Pancreas (tissue), 10 donors: Measurements from ENCODE around the gene LAMA4. TPM values are rescaled to one million over a fixed set of nuclear protein-coding genes. Genes with fewer than 3 reads are reported as not detected.

Experiments
- ATAC-seq, 4 donors: fragments of 200-7000 bp; cut with Tn5 transposase; one replicate each; pipeline versions ENCODE4 v1.8.0 to v1.9.1; 2020; ENCODE audit warnings: mild to moderate bottlenecking in 4 of 4, moderate library complexity in 4 of 4
- DNase-seq, 6 donors: peaks; one replicate each; pipeline ENCODE4 v3.0.0-alpha.2; 2020
- FAIRE-seq: peaks from 2 replicates; lab custom pipeline; 2012; peaks lifted over from hg19 to GRCh38; lab: Jason Lieb, UNC
- H3K27ac ChIP-seq, 4 donors: fragments of 200-600 bp; sonication (generic); 1 replicate in 3 of 4; 2 replicates in 1 of 4; pipeline versions ENCODE4 v1.5.0 to v1.8.0; 2020
- H3K27me3 ChIP-seq, 4 donors: fragments of 200-600 bp; one replicate each; pipeline ENCODE4 v1.8.0; 2021
- H3K36me3 ChIP-seq, 3 donors: fragments of 200-600 bp; sonication (generic) in 1 of 3; one replicate each; pipeline versions ENCODE4 v1.5.0 to v1.8.0; 2020 to 2021
- H3K4me1 ChIP-seq, 3 donors: fragments of 200-600 bp; one replicate each; pipeline ENCODE4 v1.8.0; 2021
- H3K4me3 ChIP-seq, 4 donors: fragments of 200-600 bp; sonication (generic) in 2 of 4; one replicate each; pipeline versions ENCODE4 v1.5.0 to v1.8.0; 2020 to 2021
- H3K9me3 ChIP-seq, 4 donors: fragments of 200-600 bp; one replicate each; pipeline ENCODE4 v1.8.0; 2021
- CTCF ChIP-seq, 4 donors: fragments of 200-600 bp; sonication (generic) in 3 of 4; IDR thresholded peaks; one replicate each; pipeline versions ENCODE4 v1.5.0 to v1.8.0; 2021; ENCODE audit warnings: antibody characterized with exemption in 4 of 4
- WGBS, 2 donors: extraction: QIAGEN DNeasy Blood & Tissue Kit; methylation state at CpG; one replicate each; pipeline ENCODE4 v1.1.7; 2013; 5-methylcytosine and 5-hydroxymethylcytosine counted together
- intact Hi-C, 3 donors: fragments of 100-400 bp; cut with DNase I; formaldehyde crosslinking; loops; one replicate each; pipeline versions ENCODE4 v1.11.1 to v1.14.2; 2022
- polyA plus RNA-seq, 2 donors: library from polyadenylated mRNA; stranded (reverse); fragments of 200-250 nt; gene quantifications; one replicate each; pipeline ENCODE4 v1.2.3, GENCODE V29; 2013
- total RNA-seq, 6 donors: library from RNA; stranded (reverse); fragmentation: NEBNext Ultra II Directional in 4 of 6; extraction: Animal tissue kit (Norgen Biotek cat#: 25700) in 4 of 6; gene quantifications; one replicate each; pipeline versions ENCODE4 v1.2.1 to v1.2.4, GENCODE V29; 2021 to 2023
- donor health status: healthy with polysubstance abuse.
- donor health status: DM: no; HTN: no; CAD: no; lungs with moderate emphysema.
- donor health status: DM: no; HTN: no; CAD: no.
- donor health status: control.
- donor health status: control.
- donor health status: Bipolar disorder and iron deficiency.
- donor health status: DM: yes; HTN: yes; CAD: no.
- donor health status: DM: no; HTN: no; CAD: no.
- donor health status: DM: no; HTN: no; CAD: no.
- donor health status: DM: yes; HTN: yes; CAD: no.

LAMA4 gene
- total and polyA plus RNA-seq, 8 donors, result 1.3 to 14.0 (median 4.3) TPM

- DNase-seq (no peak), FAIRE-seq (no peak), ATAC-seq (no peak)
- no peaks in the 10 kb centered on the region for H3K9me3 ChIP-seq
- no peak for TF ChIP-seq CTCF (IDR thresholded peaks at IDR 0.05)
- 73 to 74% methylated on average over 2 of the region's 2 CpGs for WGBS, 2 donors
- no peak overlapping the region for H3K4me3 ChIP-seq
- no peaks in the 10 kb centered on the region for H3K4me1 ChIP-seq
- H3K27ac ChIP-seq, result no peak overlapping the region
- no peaks in the 10 kb centered on the region for H3K27me3 ChIP-seq
- intact Hi-C loops, result no loop called here
- H3K36me3 ChIP-seq, result no peaks in the 10 kb centered on the region
Measured at GRCh38 chr6:112210852-112211251, 43.5 kb downstream of the LAMA4 start.

GRCh38 chr6:112209131-112209530 is 45.2 kb downstream of the LAMA4 start:
- intact Hi-C loops, result no loop called here
- H3K9me3 ChIP-seq, result no peaks in the 10 kb centered on the region
- FAIRE-seq, result no peak
- 56 to 59% methylated on average over 2 of the region's 2 CpGs for WGBS, 2 donors
- ATAC-seq, result no peak
- DNase-seq, result no peak
- no peak overlapping the region for H3K27ac ChIP-seq
- no peak overlapping the region for H3K4me3 ChIP-seq
- H3K4me1 ChIP-seq, result no peaks in the 10 kb centered on the region
- TF ChIP-seq CTCF (IDR thresholded peaks at IDR 0.05), result no peak
- H3K36me3 ChIP-seq, result no peaks in the 10 kb centered on the region
- H3K27me3 ChIP-seq, result no peaks in the 10 kb centered on the region

- H3K36me3 ChIP-seq, result no peaks in the 10 kb centered on the region
- no peaks in the 10 kb centered on the region for H3K27me3 ChIP-seq
- TF ChIP-seq CTCF (IDR thresholded peaks at IDR 0.05), result no peak
- no peaks in the 10 kb centered on the region for H3K4me1 ChIP-seq
- H3K9me3 ChIP-seq, result no peaks in the 10 kb centered on the region
- no peak for DNase-seq
- 28 to 47% methylated on average over 2 of the region's 2 CpGs for WGBS, 2 donors
- no peak for ATAC-seq
- FAIRE-seq, result no peak
- no peak overlapping the region for H3K4me3 ChIP-seq
- H3K27ac ChIP-seq, result no peak overlapping the region
- intact Hi-C loops, result no loop called here
Measured at GRCh38 chr6:112207776-112208175, 46.6 kb downstream of the LAMA4 start.

- TF ChIP-seq CTCF (IDR thresholded peaks at IDR 0.05), result no peak
- Histone ChIP-seq H3K27me3 (no peaks in the 10 kb centered on the region), H3K36me3 (no peaks in the 10 kb centered on the region), H3K4me1 (no peaks in the 10 kb centered on the region), H3K27ac (no peak overlapping the region), H3K9me3 (no peaks in the 10 kb centered on the region), H3K4me3 (no peak overlapping the region)
- no peak for DNase-seq
- intact Hi-C loops, result no loop called here
- FAIRE-seq, result no peak
- WGBS, 2 donors, result 75 to 82% methylated on average over 4 of the region's 4 CpGs
- ATAC-seq, result no peak
Measured at GRCh38 chr6:112207131-112207530, 47.2 kb downstream of the LAMA4 start.

- FAIRE-seq (no peak), ATAC-seq (no peak), DNase-seq (no peak)
- no peak overlapping the region for H3K27ac ChIP-seq
- H3K27me3 ChIP-seq, result no peaks in the 10 kb centered on the region
- H3K9me3 ChIP-seq, result no peaks in the 10 kb centered on the region
- H3K4me1 ChIP-seq, result no peaks in the 10 kb centered on the region
- intact Hi-C loops, result no loop called here
- H3K36me3 ChIP-seq, result no peaks in the 10 kb centered on the region
- no peak overlapping the region for H3K4me3 ChIP-seq
- TF ChIP-seq CTCF (IDR thresholded peaks at IDR 0.05), result no peak
Measured at GRCh38 chr6:112206110-112206458, 48.3 kb downstream of the LAMA4 start.
